GM18909 (cell line): ENCODE measurements around the gene GRB2.
A peak's percentile ranks its signal among the peaks of the same experiment; 100 is the strongest.
"Not testable (repeated sequence)": the region's sequence is repeated elsewhere in the genome, so short reads cannot be mapped to it uniquely, and the experiment has no call there.

Source experiments
- ATAC-seq: cut with Tn5 transposase; IDR thresholded peaks from one replicate; pipeline ENCODE4 v1.9.1; 2021; ENCODE audit warnings: mild to moderate bottlenecking; ENCODE audit not compliant: unreplicated experiment, poor library complexity

GRB2 gene

GRCh38 chr17:75405365-75406221, at the start of gene GRB2:
Gene GRB2, minus strand, starts transcription at chr17:75405678. Its CDS starts 12,050 bp downstream, at chr17:75393628.
- ATAC-seq = peak; percentile 85

- not testable (repeated sequence) for ATAC-seq
Measured at GRCh38 chr17:75454672-75455071, 49.2 kb upstream of the GRB2 start.

GRCh38 chr17:75454193-75454592, 48.7 kb upstream of the GRB2 start:
- no peak for ATAC-seq

- ATAC-seq = no peak
Measured at GRCh38 chr17:75450270-75450669, 44.8 kb upstream of the GRB2 start.

- ATAC-seq = no peak
Measured at GRCh38 chr17:75447951-75448856, 42.7 kb upstream of the GRB2 start.

- ATAC-seq = not testable (repeated sequence)
Measured at GRCh38 chr17:75445896-75446295, 40.4 kb upstream of the GRB2 start.

- no peak for ATAC-seq
Measured at GRCh38 chr17:75445296-75445695, 39.8 kb upstream of the GRB2 start.

GRCh38 chr17:75442168-75443103, 37.0 kb upstream of the GRB2 start:
- no peak for ATAC-seq

GRCh38 chr17:75440738-75441448, 35.4 kb upstream of the GRB2 start:
- ATAC-seq = no peak

- ATAC-seq = no peak
Measured at GRCh38 chr17:75439287-75439686, 33.8 kb upstream of the GRB2 start.

- ATAC-seq = not testable (repeated sequence)
Measured at GRCh38 chr17:75437404-75437803, 31.9 kb upstream of the GRB2 start.

GRCh38 chr17:75434433-75434832, 29.0 kb upstream of the GRB2 start:
- not testable (repeated sequence) for ATAC-seq

- no peak for ATAC-seq
Measured at GRCh38 chr17:75433218-75433783, 27.8 kb upstream of the GRB2 start.

- no peak for ATAC-seq
Measured at GRCh38 chr17:75430159-75430974, 24.9 kb upstream of the GRB2 start.

- ATAC-seq = no peak
Measured at GRCh38 chr17:75428543-75429469, 23.3 kb upstream of the GRB2 start.

- no peak for ATAC-seq
Measured at GRCh38 chr17:75418531-75418930, 13.1 kb upstream of the GRB2 start.

GRCh38 chr17:75417054-75417580, 11.6 kb upstream of the GRB2 start:
- ATAC-seq = no peak
